HG02970 (cell line): ENCODE measurements around the gene DCUN1D2.
"Not testable (repeated sequence)": the region's sequence is repeated elsewhere in the genome, so short reads cannot be mapped to it uniquely, and the experiment has no call there.

Experiments used
- ATAC-seq: cut with Tn5 transposase; IDR thresholded peaks from one replicate; pipeline ENCODE4 v1.9.1; 2021; ENCODE audit warnings: mild to moderate bottlenecking, moderate library complexity, moderate number of reproducible peaks; ENCODE audit not compliant: unreplicated experiment, low FRiP score

The DCUN1D2 gene

DNA sequence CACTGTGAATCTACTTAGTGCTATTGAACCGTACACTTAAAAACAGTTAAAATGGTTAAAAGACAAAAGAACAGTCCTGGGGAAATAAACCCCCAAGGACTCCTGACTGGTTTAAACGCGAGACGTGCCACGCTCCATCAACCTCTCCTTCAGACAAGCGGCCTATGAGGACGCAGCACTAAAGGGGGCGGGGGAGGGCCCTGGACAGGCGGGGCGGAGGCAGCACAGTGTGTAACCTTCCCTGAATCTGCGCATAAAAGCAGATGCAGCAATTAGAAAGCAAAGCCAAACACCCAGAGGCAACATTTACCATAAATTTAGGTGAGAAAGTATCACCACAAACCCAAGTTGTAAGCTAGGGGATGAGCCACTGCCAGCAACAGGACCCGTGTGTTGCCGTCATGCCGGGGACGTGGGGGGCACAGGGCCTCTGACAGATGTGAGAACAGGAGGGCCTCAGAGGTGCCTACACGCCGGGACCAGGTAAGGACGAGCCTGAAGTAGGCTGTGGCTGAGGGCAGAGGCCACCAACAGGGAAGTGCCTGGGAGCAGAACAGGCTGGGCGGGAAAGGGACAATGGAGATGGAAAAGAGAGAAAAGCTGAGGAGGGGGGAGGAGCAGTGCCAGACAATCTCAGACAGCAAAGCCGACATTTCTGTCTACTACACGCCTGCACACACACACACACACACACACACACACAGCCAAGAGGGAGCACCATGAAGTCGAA is 21.9 kb downstream of the DCUN1D2 start:
- no peak for ATAC-seq

DNA sequence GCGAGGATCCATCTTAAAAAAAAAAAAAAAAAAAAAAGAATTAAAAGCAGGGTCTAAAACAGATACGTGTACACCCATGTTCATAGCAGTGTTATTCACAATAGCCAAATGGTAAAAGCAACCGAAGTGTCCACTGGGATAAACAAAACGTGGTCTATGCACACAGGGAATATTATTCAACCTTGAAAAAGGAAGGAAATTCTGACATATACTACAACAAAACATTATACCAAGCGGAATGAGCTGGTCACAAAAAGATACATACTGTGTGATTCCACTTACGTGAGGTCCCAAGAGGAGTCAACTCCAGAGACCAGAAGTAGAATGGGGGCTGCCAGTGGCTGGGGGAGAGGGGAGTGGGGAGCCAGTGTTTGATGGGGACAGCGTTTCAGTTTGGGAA is 22.5 kb downstream of the DCUN1D2 start:
- ATAC-seq, result no peak

DNA sequence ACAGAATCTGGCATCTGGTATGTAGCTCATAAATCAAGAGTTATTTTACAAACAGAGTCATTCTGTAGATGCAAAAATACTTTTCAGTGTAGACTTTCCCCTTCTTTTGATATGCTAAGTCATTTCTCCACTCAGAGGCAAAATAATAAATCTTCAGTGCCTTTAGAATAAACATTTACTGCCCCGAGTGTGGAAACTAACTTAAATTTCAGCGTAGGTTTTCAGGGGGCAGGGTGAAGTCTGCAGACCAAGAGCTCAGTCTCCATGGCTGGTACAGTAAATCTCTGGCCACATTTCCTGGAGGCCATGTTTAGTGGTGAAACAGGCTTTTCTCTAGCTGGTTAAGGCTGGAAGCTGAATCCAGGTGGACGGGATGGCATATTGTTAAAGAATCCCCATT is 24.1 kb downstream of the DCUN1D2 start:
- no peak for ATAC-seq

DNA sequence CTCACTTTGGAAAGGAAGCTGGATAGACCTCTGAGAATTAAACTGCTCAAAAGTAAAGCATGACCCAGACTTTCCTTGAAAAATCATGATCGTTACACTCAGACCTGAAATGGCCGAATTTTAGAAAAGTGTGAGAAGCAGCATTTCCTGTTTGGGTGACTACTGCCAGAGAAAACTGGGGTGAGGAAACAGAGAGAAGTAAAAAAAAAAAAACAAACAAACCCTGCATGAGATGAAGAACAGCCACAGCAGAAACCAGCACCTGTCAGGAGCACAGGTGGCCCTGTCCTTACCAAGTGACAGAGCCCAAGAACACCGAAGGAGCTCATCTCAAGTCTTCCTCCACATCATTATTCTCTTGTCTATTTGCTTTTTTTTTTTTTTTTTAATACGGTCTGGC is 25.2 kb downstream of the DCUN1D2 start:
- no peak for ATAC-seq

DNA sequence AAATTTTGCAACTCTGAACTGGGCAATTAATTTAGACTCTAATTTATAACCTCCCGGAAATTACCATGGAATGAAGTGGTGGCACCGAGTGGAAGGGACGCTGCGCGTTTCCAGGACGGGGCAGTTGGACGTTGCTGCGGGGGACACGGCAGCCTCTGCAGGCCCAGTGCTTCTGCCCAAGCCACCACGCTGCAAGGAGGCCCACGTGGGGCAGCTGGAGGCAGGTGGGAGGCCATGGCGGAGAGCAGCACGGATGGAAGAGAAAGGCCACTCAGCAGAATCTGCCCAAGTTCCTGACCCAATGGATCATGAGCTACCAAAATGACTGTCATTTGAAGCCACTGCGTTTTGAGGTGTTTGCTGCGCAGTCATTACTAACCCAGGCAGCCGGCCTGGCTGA is 26.0 kb downstream of the DCUN1D2 start:
- no peak for ATAC-seq

DNA sequence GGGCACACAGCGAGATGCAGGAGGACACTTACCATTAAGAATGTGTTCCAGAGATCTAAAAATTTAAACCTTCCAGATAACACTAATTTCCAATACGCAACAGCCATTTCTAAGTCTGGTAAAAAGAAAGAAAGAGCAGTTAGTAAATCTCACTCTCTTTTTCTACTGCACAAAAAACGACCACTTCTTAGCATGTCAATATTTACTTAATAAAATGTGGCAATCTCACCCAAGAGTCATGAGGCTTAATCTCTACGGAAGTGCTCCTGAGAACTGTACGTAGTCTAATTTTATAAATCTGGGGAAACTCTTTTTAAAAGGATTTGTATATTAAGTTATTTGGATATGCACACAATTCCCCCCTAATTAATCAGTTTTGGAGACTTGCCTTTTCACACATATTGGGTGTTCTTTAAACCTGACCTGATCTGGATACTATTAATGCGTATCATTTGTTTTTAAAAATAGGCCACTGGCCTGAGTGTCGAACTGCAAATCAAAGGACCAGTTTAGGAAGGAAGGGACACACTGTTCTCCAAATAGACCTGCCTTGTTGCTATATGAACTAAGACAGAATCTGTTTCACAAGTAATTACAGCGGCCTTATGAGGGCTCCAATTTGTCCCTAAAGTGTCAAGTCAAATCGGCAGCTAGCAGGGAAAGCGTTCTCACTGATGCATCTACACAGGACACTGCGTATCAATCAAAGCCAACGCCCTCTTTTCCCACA is 29.3 kb downstream of the DCUN1D2 start:
- ATAC-seq, result no peak

DNA sequence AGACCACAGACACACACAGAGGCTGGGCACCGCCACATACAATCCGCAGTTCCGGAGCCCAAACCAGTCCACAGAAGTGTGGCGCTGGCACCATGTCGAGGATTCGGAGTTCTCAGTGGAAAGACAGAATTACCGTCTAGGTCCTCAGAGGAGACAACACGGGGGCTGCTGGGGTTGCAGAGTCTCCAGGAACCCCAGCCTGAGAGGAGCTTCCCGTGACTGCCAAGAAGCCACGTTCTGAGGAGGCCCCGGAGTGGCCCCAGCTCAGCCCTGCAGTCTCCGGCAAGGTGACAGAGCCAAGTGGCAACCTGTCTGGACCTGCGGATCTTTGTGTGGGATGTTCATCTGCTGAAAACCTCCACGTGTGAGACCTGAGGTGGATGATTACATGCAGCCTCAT is 29.9 kb downstream of the DCUN1D2 start:
- ATAC-seq, result no peak

DNA sequence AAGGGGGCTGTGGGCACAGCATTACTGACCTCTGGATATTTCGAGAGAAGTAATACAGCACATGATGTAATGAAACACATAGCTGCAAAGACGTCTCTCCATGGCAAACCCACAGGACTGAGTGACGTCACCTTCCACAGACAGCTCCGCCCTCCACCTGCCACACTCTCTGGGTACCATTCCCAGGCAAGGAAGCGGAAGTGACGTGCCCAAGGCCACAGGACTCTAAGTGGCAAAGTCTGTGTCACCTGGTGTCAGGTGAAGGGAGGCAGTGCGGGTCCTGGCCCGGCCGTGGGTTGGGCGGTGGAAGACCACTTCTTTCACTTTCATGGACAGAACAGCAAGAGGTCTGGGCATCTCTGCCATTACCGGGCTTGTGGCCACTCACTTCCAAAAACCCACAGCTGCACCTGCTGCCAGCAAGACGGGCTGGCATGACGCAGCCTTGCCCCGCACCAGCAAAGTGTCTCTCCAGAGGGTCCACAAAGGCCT is 30.4 kb downstream of the DCUN1D2 start:
- no peak for ATAC-seq

DNA sequence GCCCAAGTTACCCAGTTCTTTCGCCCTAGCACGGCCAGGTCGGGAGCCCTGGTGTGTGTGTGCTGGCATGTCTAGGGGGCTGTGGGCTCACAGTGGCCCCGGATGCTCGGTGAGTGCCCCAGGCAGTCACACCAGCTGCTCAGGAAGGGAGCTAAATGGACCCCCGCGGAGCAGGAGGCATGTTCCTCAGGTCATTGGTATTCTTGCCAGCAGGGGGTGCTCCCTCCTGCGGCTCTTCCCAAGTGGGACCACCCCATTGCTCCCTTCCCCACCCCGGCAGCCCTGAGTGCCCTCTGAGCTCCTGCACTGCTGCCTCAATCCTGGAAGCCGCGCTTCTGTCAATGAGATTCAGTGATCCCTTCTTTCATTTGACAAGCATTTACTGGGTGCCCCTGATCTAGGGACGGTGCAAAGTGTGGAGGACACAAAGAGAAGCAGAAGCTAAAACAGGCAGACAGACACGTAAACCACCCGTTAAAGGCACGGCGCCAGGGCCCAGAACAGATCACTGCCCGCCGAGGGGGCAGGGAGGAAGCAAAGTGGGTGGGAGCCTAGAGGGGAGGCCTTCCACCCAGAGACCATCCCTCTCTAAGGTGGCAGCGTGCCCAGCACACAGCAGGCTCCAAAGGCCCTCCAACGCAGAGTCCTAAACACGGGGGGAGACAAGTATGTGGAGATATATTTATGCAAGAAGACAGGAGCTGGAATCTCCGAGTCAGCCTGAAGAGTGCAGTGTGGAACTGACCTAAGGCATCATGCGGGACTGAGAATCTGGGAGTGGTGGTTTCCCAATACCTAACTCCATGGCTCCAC is 32.1 kb downstream of the DCUN1D2 start:
- no peak for ATAC-seq

DNA sequence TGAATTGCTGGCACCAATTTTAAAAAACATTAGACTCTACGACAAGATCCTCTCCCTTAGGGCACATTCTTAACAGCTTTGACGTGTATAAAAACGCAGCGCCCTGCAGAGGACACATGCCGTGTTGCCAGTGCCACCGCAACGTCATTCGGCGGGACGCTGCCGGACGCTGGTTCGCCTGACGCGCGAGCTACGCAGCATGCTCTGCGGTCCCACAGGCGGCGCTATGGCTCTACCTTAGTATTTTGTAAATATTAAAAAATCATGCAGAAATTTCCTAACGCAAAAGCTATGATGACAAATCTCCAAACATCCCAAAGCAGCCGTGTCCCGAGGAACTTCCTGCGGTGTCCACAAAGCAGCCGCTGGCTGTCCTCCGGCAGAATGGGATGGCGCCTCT is 33.0 kb downstream of the DCUN1D2 start:
- no peak for ATAC-seq

DNA sequence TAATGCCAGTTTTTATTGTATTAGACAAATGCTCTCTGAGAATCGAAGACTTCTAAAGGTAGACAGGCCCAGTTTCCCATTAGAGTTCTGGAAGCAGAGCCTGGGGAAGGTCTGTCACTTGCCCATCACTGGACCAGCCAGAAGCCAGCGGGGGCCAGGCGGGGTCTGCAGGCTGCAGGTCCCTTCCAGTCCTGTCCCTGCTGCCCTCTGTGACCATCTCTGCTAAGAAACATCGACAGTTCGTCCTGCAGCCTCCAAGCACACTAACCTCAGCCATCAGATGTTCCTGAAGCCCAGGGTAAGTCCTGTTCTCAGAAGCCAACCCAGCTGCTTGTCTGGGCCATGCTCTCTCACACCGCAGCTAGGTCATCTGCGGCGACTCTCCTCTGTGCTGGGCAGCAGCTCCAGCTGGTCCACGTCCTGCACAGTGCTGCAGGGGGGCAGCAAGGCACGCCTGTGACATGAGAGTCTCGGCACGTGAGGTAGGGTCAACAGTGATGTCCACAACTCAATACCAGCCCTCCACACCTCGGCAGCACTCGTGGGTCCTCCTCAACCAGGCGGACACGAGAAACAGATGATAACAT is 34.3 kb downstream of the DCUN1D2 start:
- no peak for ATAC-seq

DNA sequence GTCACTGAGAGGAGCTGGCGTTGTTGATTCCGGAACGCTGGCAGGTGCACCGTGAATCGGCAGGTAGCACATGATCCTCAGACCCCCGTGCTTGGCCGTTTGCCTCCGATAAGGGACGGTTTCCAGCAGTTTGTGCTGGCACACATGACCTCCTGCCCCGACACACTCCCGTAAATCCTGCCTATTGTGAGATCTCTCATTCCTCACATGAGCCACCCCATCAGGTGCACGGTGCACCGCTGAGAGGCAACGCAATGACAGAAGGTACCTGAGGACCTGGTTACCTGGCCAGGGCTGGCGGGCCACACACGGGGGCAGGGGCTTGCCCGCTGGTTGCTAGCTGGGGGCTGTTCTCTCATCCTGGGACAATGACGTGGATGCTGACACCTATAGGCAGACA is 35.1 kb downstream of the DCUN1D2 start:
- no peak for ATAC-seq

DNA sequence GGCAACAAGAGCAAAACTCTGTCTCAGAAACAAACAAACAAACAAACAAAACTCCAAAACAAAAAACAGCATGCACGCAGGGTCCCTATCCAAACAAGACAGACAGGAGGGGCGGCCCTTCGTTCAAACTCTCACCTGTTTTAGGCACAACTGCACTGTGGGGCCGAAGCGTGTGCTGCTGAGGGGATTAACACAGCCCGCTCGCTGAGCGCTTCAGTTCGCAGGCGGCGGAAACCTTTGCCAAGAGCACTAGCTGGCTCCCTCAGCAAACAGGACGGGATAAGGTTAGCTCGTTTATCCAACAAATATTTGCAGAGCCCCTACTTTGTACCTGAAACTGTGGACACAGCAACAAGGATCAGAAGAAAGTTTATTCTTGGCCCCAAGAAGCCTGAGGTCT is 35.6 kb downstream of the DCUN1D2 start:
- no peak for ATAC-seq

DNA sequence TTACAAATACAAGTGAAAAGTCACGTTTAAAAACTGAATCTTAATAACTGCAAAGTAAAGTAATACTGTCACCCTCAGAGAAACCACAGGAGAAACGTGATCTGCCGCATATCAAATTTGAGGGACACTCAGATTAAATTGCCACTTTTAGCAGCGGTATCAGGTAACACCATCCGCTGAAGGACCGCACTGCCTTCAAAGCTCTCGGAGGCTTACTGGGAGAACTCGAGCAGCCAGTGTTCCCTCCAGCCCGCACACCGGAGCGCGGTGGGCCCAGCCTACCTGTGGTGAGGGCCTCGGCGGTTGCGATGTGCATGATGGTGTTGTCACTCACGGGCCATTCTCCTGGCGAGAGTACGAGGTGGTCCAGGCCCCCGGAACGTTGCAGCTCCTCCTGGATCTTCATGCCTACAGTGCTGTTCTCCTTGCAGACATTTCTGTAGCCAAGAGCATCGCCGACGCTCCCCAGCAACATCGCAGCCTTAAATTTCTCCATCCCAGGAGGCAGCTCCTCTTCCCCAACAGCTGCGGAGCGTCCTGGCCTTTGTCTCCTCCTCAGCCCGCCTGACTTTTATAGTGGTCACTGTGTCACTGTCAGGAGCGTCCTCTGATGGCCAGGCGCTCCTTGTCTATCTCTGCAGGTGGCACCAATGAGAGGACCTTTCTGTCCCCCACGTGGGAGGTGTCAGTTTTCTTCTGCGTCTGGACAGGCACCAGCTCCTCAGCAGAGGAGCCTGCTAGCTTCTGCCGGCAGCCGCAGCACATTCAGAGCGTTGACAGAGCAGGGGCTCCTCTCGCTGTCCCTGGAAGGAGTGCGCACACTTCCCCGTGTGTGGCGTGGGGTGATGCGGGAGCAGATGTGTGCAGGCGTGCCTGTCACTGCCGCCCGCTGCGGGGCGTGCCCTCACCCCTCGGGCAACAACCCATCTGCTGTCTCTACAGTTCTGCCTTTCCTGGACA is 37.3 kb downstream of the DCUN1D2 start, which contains the start of gene ADPRHL1:
ADPRHL1 (minus strand) TSS at position 547 of the 960 bp plus-strand sequence; CDS start at position 496, 51 bp downstream.
- ATAC-seq, result no peak

DNA sequence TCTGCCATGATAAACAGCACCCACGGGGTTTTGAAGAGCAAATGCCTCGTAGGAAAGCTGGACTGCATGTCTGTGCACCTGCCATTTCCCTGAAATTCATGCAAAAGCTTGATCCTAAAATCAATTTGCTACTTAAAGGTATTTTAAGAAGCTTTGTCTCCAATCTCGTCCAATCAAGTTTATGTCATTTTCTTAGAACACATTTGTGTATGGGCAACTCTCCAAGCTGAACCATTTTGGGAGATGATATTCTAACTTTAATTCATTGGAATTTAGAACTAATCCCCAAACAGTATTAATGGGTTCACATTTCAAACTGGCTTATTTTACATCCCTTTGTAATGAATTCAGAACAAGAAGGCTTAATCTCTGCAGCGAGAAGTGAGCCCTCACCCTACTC is 38.0 kb downstream of the DCUN1D2 start:
- ATAC-seq, result no peak

DNA sequence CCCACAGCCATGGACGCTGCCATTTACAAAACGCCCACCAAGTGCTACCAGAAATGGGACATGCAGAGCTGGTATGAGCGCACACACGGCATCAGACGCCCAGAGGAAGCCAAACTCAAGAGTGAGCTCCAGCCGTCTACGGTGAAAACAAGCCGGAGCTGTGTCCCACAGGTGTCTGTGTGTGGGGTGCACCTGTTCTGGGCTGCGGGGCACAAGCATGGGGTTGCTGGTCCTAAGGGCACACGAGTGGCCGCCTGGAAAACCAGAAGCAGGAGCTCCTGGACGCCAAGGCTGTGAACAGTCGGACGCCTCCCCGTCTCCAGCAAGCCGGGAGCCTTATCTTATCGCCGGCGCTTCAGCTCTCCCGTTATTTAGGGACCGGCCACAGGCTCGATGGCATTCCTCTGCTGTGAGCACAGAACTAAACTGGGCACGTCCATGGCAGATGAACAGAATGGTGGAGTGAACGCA is 38.5 kb downstream of the DCUN1D2 start:
- no peak for ATAC-seq

DNA sequence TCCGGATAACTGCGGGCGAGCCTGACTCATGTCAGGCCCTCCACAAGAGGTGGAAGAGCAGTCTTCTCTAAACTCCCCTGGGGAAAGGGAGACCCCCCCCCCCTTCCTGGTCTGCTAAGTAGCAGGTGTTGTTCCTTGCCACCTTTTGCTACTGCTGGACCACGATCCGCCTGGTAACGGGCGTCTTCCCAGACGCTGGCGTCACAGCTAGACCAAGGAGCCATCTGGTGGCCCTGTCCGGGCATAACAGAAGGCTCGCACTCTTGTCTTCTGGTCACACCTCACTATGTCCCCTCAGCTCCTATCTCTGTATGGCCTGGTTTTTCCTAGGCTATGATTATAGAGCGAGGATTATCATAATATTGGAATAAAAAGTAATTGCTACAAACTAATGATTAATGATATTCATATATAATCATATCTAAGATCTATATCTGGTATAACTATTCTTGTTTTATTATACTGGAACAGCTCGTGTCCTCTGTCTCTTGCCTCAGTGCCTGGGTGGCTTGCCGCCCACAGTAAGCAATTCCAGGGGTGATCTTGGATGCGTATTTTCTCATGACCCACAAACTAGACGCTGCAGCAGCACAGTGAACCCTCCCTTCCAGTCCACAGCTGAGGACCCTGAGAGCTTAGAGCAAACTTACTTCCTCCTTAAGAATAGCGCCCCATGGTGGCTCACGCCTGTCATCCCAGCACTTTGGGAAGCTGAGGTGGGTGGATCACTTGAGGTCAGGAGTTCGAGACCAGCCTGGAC is 39.5 kb downstream of the DCUN1D2 start:
- ATAC-seq, result not testable (repeated sequence)

DNA sequence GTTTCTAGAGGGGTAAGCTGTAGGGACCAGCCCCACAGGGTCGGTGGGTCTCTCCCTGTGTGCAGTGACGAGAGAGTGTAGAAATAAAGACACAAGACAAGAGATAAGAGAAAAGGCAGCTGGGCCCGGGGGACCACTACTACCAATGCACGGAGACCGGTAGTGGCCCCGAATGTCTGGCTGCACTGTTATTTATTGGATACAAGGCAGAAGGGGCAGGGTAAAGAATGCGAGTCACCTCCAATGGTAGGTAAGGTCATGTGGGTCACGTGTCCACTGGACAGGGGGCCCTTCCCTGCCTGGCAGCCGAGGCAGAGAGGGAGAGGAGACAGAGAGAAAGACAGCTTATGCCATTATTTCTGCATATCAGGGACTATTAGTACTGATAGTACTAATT is 40.2 kb downstream of the DCUN1D2 start:
- ATAC-seq, result not testable (repeated sequence)
